ENCODE data around the gene ARL13B. TPM values are rescaled to one million over a fixed set of nuclear protein-coding genes. Genes with fewer than 3 reads are reported as not detected.

ARL13B gene
- total RNA-seq, 2 donors from 2014 or later, result 4.4 to 4.7 TPM

DNA sequence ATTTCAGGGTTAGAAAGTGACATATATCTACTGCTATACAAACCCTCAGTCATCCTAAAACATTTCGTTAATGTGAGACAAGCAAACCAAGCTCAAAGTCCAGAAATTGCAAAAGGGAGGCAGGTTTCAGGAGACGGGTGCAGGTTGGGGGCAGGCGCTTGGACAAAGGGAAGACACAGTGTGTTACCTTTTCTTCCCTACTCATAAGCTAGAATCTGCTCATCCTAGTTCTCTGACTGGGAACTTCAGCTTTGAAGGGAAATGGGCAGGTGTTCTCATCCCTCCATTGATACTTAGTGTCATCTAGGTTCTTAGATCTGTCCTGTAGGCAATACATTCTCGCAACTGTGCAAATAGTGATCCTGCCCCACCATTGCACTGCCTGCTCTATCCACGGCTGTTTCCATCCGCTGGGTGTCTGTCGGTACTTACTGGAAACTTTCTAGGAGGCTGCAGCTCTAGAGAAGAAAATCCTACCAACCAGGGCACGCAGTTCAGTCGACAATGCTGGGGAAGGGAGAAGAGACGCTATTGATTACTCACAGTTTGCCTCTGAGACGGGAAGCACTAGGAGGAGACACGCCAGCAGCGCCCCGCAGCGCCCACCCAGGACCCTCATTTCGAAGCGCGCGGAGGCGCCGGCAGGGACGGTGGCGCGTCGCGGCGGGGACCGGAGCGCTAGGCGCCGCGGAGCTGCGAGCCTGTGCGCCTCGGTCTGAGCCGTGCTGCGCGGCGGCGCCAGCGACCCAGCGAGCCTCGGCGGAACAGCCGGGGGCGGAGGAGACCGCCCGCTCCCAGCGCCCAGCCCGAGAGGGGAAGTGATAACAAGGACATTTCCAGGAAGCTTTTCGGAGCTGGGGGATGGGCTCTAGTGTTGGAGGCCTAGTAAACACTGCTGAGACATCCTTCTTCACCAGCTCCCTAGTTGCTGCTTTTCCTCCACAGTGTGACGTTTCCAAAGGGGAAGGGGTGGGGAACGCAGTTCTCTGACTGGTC is 6.5 kb upstream of the ARL13B start, which contains the start of gene PROS1:
TSS of gene PROS1 (minus strand) at position 766 of the 996 bp plus-strand sequence. CDS start at position 619, 147 bp downstream.
- no peaks in the 10 kb centered on the region for H3K4me1 ChIP-seq
- H3K9me3 ChIP-seq, result no peaks in the 10 kb centered on the region
- no peaks in the 10 kb centered on the region for H3K27me3 ChIP-seq
- DNase-seq, result peak; percentile 87
- H3K36me3 ChIP-seq, result no peaks in the 10 kb centered on the region
- intact Hi-C loops (cut with DNase I), result no loop called here
- H3K27ac ChIP-seq, result peak within 1 kb of the TSS; percentile 88
- H3K4me3 ChIP-seq, result peak within 1 kb of the TSS; percentile 55
- H3K9ac ChIP-seq (ENCODE audit: low read depth in 2 of 2, low read length in 2 of 2), result peak within 1 kb of the TSS; percentile 61 to 79
- TF ChIP-seq, protein P1, sequence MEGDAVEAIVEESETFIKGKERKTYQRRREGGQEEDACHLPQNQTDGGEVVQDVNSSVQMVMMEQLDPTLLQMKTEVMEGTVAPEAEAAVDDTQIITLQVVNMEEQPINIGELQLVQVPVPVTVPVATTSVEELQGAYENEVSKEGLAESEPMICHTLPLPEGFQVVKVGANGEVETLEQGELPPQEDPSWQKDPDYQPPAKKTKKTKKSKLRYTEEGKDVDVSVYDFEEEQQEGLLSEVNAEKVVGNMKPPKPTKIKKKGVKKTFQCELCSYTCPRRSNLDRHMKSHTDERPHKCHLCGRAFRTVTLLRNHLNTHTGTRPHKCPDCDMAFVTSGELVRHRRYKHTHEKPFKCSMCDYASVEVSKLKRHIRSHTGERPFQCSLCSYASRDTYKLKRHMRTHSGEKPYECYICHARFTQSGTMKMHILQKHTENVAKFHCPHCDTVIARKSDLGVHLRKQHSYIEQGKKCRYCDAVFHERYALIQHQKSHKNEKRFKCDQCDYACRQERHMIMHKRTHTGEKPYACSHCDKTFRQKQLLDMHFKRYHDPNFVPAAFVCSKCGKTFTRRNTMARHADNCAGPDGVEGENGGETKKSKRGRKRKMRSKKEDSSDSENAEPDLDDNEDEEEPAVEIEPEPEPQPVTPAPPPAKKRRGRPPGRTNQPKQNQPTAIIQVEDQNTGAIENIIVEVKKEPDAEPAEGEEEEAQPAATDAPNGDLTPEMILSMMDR (IDR thresholded peaks at IDR 0.05), result no peak

DNA sequence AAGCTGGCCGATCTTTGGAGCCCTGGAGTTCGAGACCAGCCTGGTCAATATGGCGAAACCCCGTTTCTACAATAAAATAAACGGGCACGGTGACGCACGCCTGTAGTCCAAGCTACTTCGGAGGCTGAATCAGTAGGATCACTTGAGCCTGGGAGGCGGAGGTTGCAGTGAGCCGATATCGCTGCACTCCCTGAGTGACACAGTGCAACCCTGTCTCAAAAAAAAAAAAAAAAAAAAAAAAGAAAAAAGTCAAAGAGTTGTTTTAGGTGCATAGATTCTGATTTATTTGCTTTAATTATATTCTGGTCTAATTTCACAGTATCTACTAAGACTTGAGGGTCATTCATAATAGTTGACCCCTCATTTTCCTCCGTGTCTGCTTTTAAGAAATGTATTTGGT is 1.7 kb downstream of the ARL13B start:
- no peak for DNase-seq
- intact Hi-C loops (cut with DNase I), result no loop called here
- Histone ChIP-seq H3K27ac (no peak overlapping the region), H3K4me1 (no peaks in the 10 kb centered on the region), H3K4me3 (no peak overlapping the region), H3K9ac (ENCODE audit: low read depth in 2 of 2, low read length in 2 of 2) (no peak overlapping the region), H3K36me3 (no peaks in the 10 kb centered on the region), H3K9me3 (no peaks in the 10 kb centered on the region), H3K27me3 (no peaks in the 10 kb centered on the region)
- TF ChIP-seq, protein P1 (IDR thresholded peaks at IDR 0.05), result no peak

DNA sequence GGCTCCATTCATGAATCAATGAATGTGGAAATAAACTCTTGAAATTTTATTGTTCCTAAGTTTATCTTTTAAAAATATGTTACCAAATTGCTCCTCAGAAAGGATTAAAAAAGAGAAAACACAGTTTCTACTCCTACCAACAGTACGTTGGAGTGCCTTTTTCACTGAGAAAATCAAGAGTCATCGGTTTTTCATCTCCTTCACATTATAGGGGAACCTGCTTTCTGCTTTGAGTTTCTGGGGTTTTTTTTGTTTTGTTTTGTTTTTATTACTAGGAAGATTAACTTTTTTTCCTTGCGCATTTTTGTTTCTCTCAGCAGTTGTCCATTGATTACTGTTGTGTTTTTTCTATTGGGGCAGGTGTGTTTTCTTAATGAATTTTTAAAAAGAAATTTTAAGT is 3.5 kb downstream of the ARL13B start:
- no peak overlapping the region for H3K9ac ChIP-seq (ENCODE audit: low read depth in 2 of 2, low read length in 2 of 2)
- no peak overlapping the region for H3K4me3 ChIP-seq
- no peaks in the 10 kb centered on the region for H3K9me3 ChIP-seq
- intact Hi-C loops (cut with DNase I), result no loop called here
- no peak overlapping the region for H3K27ac ChIP-seq
- no peak for DNase-seq
- TF ChIP-seq, protein P1 (IDR thresholded peaks at IDR 0.05), result no peak
- H3K27me3 ChIP-seq, result no peaks in the 10 kb centered on the region
- no peaks in the 10 kb centered on the region for H3K36me3 ChIP-seq
- H3K4me1 ChIP-seq, result no peaks in the 10 kb centered on the region

DNA sequence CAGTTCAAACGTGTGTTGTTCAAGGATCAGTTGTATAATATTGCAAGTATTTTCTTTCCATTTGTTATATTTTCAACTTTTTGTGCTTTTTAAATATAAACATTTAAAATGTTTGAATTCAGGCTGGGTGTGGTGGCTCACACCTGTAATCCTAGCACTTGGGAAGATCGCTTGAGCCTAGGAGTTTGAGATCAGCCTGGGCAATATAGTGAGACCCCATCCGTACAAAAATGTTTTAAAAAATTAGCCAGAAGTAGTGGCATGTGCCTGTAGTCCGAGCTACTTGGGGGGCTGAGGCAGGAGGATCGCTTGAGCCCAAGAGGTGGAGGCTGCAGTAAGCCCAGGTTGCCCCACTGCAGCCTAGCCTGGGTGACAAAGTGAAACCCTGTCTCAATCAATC is 4.7 kb downstream of the ARL13B start:
- no peak overlapping the region for H3K27ac ChIP-seq
- no peak for DNase-seq
- no peak overlapping the region for H3K9ac ChIP-seq (ENCODE audit: low read depth in 2 of 2, low read length in 2 of 2)
- intact Hi-C loops (cut with DNase I), result no loop called here
- TF ChIP-seq, protein P1 (IDR thresholded peaks at IDR 0.05), result no peak
- H3K36me3 ChIP-seq, result no peaks in the 10 kb centered on the region
- no peak overlapping the region for H3K4me3 ChIP-seq
- H3K9me3 ChIP-seq, result no peaks in the 10 kb centered on the region
- no peaks in the 10 kb centered on the region for H3K4me1 ChIP-seq
- H3K27me3 ChIP-seq, result no peaks in the 10 kb centered on the region

DNA sequence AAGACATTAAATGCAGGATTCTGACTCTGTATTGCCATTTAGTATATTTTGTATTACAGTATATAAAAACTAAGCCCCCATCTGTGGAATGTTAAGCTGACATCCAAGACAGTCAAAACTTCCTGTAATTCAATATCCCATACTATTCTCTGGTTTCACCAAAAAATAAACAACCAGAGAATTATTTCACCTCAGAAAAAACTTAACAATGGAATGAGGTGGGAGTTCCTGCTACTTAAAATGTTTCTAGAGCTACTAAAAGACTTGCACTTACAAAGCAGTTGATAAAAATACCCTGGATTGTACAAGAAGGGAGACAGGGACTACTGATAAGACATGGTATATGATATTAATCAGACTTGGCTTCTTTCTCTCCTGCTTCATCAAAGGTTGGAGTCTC is 8.3 kb downstream of the ARL13B start:
- intact Hi-C loops (cut with DNase I), result no loop called here
- H3K27me3 ChIP-seq, result no peaks in the 10 kb centered on the region
- no peak overlapping the region for H3K9ac ChIP-seq (ENCODE audit: low read depth in 2 of 2, low read length in 2 of 2)
- TF ChIP-seq, protein P1 (IDR thresholded peaks at IDR 0.05), result no peak
- H3K36me3 ChIP-seq, result no peaks in the 10 kb centered on the region
- no peak overlapping the region for H3K27ac ChIP-seq
- H3K9me3 ChIP-seq, result no peaks in the 10 kb centered on the region
- no peak for DNase-seq
- no peaks in the 10 kb centered on the region for H3K4me1 ChIP-seq
- H3K4me3 ChIP-seq, result no peak overlapping the region
